Loucy (cell line): ENCODE measurements around the gene DSG2.

Experiments
- H2AFZ ChIP-seq: fragments of 200-600 bp; sonication (generic); 2 replicates; pipeline ENCODE4 v1.6.0; 2016; ENCODE audit warnings: antibody characterized with exemption, mild to moderate bottlenecking, low read length, moderate library complexity
- H3F3A ChIP-seq: fragments of 200-600 bp; 2 replicates; pipeline ENCODE4 v1.6.0; 2016; ENCODE audit warnings: antibody characterized with exemption, low read depth, mild to moderate bottlenecking
- H3K27me3 ChIP-seq: fragments of 200-600 bp; sonication (generic); 2 replicates; pipeline ENCODE4 v1.6.1; 2014; ENCODE audit warnings: low read length, mild to moderate bottlenecking; ENCODE audit not compliant: insufficient read depth, poor library complexity, severe bottlenecking
- H3K36me3 ChIP-seq: fragments of 200-600 bp; sonication (generic); 2 replicates; pipeline ENCODE4 v1.6.1; 2016; ENCODE audit warnings: low read length; ENCODE audit not compliant: insufficient read depth
- H3K4me1 ChIP-seq: fragments of 200-600 bp; sonication (generic); 2 replicates; pipeline ENCODE4 v1.5.1; 2014; ENCODE audit warnings: low read length, mild to moderate bottlenecking; ENCODE audit not compliant: insufficient read depth, poor library complexity, severe bottlenecking
- H3K4me2 ChIP-seq: fragments of 200-600 bp; sonication (generic); 2 replicates; pipeline ENCODE4 v1.6.0; 2014; ENCODE audit warnings: antibody characterized with exemption, low read length, low read depth, mild to moderate bottlenecking; ENCODE audit not compliant: poor library complexity, severe bottlenecking
- H3K4me3 ChIP-seq: fragments of 200-600 bp; sonication (generic); 2 replicates; pipeline ENCODE4 v1.5.1; 2014; ENCODE audit warnings: low read length, mild to moderate bottlenecking, mixed read lengths; ENCODE audit not compliant: poor library complexity, severe bottlenecking
- H3K79me2 ChIP-seq: fragments of 200-600 bp; sonication (generic); 2 replicates; pipeline ENCODE4 v1.6.1; 2014; ENCODE audit warnings: low read length; ENCODE audit not compliant: insufficient read depth
- H3K9ac ChIP-seq: fragments of 200-600 bp; sonication (generic); 2 replicates; pipeline ENCODE4 v1.6.0; 2014; ENCODE audit warnings: mild to moderate bottlenecking, low read depth, low read length, moderate library complexity; ENCODE audit not compliant: poor library complexity, severe bottlenecking
- H3K9me2 ChIP-seq: fragments of 200-600 bp; sonication (generic); replicated peaks from 2 replicates; pipeline ENCODE4 v1.6.1; 2016; ENCODE audit warnings: low read depth, low read length, mixed read lengths
- H3K9me3 ChIP-seq: fragments of 200-600 bp; sonication (generic); 2 replicates; pipeline ENCODE4 v1.6.1; 2014; ENCODE audit warnings: mild to moderate bottlenecking, antibody characterized with exemption, low read length, low read depth; ENCODE audit not compliant: insufficient read depth
- H4K20me1 ChIP-seq: fragments of 200-600 bp; sonication (generic); 2 replicates; pipeline ENCODE4 v1.6.0; 2014; ENCODE audit warnings: antibody characterized with exemption, low read length, mild to moderate bottlenecking; ENCODE audit not compliant: insufficient read depth, poor library complexity, severe bottlenecking
- EZH2phosphoT487 ChIP-seq: fragments of 200-600 bp; IDR thresholded peaks from 2 replicates; pipeline ENCODE4 v1.6.1; 2018; ENCODE audit warnings: antibody characterized with exemption, mild to moderate bottlenecking, moderate library complexity, borderline replicate concordance
- TF ChIP-seq, protein P1 (sequence below): fragments of 200-600 bp; sonication (generic); conservative IDR thresholded peaks from 2 replicates; pipeline ENCODE4 v1.5.1; 2014; ENCODE audit warnings: mild to moderate bottlenecking, antibody characterized with exemption, low read length

The DSG2 gene

DNA sequence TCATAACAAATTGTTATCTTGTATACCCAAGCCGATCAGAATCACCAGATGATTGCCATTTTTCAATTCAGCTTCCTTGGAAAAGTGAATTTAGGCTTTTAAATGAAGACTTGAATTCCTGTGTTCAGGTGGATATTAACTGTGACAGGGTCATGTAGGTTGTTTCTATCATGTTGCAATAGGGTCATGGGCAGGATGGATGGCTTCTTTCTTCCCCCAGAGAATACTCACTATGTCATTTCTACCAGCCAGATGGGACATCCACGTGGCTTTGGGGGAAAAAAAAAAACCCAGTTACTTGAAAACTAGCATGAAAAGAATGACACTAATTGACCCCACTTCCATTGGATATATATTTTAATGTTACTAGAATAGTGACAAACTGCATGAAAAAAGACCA is 14.6 kb upstream of the DSG2 start:
- no peaks in the 10 kb centered on the region for H3K27me3 ChIP-seq

DNA sequence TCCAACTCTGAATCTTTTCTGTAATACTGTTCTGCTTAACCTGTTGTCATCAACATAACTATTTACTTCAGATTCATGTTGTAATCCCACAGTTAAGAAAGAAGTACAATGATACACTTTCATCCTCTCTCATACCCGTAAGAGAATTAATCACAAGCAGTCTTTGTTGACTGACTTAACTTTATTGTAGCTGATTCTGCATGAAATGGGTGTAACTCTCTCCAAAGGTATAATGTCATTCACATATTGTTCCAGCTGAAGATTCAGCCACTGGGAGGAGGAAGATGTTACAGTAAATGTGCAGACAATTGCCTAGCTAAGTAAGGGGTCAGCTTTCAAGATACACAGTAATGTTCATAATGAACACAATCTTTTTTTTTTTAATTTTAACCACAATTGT is 13.5 kb upstream of the DSG2 start:
- H3K9me2 ChIP-seq: no peaks in the 10 kb centered on the region
- no peaks in the 10 kb centered on the region for H3K9me3 ChIP-seq
- no peaks in the 10 kb centered on the region for H3F3A ChIP-seq
- no peak overlapping the region for H3K4me3 ChIP-seq
- H3K27me3 ChIP-seq: no peaks in the 10 kb centered on the region
- H4K20me1 ChIP-seq: no peaks in the 10 kb centered on the region
- H3K4me2 ChIP-seq: no peak overlapping the region
- H2AFZ ChIP-seq: no peak overlapping the region
- no peaks in the 10 kb centered on the region for H3K4me1 ChIP-seq
- no peak overlapping the region for H3K9ac ChIP-seq
- no peak for TF ChIP-seq EZH2phosphoT487
- TF ChIP-seq, protein P1, sequence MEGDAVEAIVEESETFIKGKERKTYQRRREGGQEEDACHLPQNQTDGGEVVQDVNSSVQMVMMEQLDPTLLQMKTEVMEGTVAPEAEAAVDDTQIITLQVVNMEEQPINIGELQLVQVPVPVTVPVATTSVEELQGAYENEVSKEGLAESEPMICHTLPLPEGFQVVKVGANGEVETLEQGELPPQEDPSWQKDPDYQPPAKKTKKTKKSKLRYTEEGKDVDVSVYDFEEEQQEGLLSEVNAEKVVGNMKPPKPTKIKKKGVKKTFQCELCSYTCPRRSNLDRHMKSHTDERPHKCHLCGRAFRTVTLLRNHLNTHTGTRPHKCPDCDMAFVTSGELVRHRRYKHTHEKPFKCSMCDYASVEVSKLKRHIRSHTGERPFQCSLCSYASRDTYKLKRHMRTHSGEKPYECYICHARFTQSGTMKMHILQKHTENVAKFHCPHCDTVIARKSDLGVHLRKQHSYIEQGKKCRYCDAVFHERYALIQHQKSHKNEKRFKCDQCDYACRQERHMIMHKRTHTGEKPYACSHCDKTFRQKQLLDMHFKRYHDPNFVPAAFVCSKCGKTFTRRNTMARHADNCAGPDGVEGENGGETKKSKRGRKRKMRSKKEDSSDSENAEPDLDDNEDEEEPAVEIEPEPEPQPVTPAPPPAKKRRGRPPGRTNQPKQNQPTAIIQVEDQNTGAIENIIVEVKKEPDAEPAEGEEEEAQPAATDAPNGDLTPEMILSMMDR: no peak
- no peaks in the 10 kb centered on the region for H3K79me2 ChIP-seq
- no peaks in the 10 kb centered on the region for H3K36me3 ChIP-seq

More for the DNA sequence above, 14.6 kb upstream of the DSG2 start:
- Histone ChIP-seq H4K20me1 (no peaks in the 10 kb centered on the region), H3K79me2 (no peaks in the 10 kb centered on the region), H3K4me1 (no peaks in the 10 kb centered on the region), H3K36me3 (no peaks in the 10 kb centered on the region), H3F3A (no peaks in the 10 kb centered on the region), H3K4me3 (no peak overlapping the region), H2AFZ (no peak overlapping the region), H3K9me2 (no peaks in the 10 kb centered on the region), H3K9ac (no peak overlapping the region), H3K9me3 (no peaks in the 10 kb centered on the region), H3K4me2 (no peak overlapping the region)
- TF ChIP-seq, protein P1: no peak
- no peak for TF ChIP-seq EZH2phosphoT487

DNA sequence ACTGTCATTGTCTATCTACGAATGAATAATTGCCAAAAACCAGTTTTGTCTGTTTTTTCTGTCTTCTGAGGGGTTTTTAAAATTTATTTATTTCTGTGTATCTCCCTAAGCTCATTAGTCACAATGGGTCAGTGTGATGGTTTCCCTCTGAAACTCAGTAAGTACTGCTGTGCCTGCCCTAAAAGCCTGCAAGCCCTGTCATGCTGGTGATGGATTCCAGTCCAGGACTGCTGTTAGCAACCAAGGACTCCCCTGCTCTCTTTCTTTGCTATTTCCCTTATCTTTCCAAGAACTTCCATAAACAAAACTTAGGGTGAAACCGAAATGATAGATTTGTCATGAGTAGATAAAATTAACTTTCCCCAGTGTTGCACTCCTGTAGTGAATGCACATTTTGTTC is 11.8 kb upstream of the DSG2 start:
- no peaks in the 10 kb centered on the region for H3K36me3 ChIP-seq
- no peaks in the 10 kb centered on the region for H4K20me1 ChIP-seq
- no peaks in the 10 kb centered on the region for H3F3A ChIP-seq
- H3K9me2 ChIP-seq: no peaks in the 10 kb centered on the region
- H2AFZ ChIP-seq: no peak overlapping the region
- H3K4me1 ChIP-seq: no peaks in the 10 kb centered on the region
- H3K79me2 ChIP-seq: no peaks in the 10 kb centered on the region
- H3K4me3 ChIP-seq: no peak overlapping the region
- H3K4me2 ChIP-seq: no peak overlapping the region
- no peaks in the 10 kb centered on the region for H3K9me3 ChIP-seq
- H3K9ac ChIP-seq: no peak overlapping the region
- H3K27me3 ChIP-seq: no peaks in the 10 kb centered on the region
- TF ChIP-seq, protein P1: no peak
- no peak for TF ChIP-seq EZH2phosphoT487
